ENCODE results near the gene ROBO4.

GRCh38 chr11:124890683-124891372 is 6.8 kb downstream of the ROBO4 start:
- TF ChIP-seq CTCF (IDR thresholded peaks at IDR 0.05) (no peak), POLR2A (IDR thresholded peaks at IDR 0.05) (no peak)

All from right lobe of liver (tissue), 4 donors.